NCI-H82 treated with DMSO at 0.1 percent for 48 hours (cell line): ENCODE measurements around the gene TOMM40L.
"Not testable (repeated sequence)": the region's sequence is repeated elsewhere in the genome, so short reads cannot be mapped to it uniquely, and the experiment has no call there.

Experiments
- DNase-seq: peaks from one replicate; lab custom pipeline; 2025; ENCODE audit not compliant: unreplicated experiment; lab: John Stamatoyannopoulos, UW

Gene TOMM40L

GRCh38 chr1:161251579-161251978 lies 25.7 kb downstream of the TOMM40L start:
- no peak for DNase-seq

- not testable (repeated sequence) for DNase-seq
Measured at GRCh38 chr1:161255302-161255701, 29.4 kb downstream of the TOMM40L start.

GRCh38 chr1:161255955-161256520 lies 30.2 kb downstream of the TOMM40L start:
- DNase-seq = not testable (repeated sequence)

GRCh38 chr1:161257109-161257508 lies 31.2 kb downstream of the TOMM40L start:
- not testable (repeated sequence) for DNase-seq

GRCh38 chr1:161258439-161259344 lies 32.8 kb downstream of the TOMM40L start, which contains the start of gene PCP4L1:
Gene PCP4L1, plus strand, starts transcription at chr1:161258745. Its CDS starts 230 bp downstream, at chr1:161258975.
- DNase-seq = peak; percentile 83

- DNase-seq = no peak
Measured at GRCh38 chr1:161259345-161259702, 33.5 kb downstream of the TOMM40L start.

- no peak for DNase-seq
Measured at GRCh38 chr1:161259765-161260164, 33.9 kb downstream of the TOMM40L start.

GRCh38 chr1:161260376-161261260 lies 34.8 kb downstream of the TOMM40L start:
- DNase-seq = peak; percentile 35

- DNase-seq = no peak
Measured at GRCh38 chr1:161261261-161262235, 35.7 kb downstream of the TOMM40L start.

- DNase-seq = no peak
Measured at GRCh38 chr1:161265305-161265704, 39.4 kb downstream of the TOMM40L start.

GRCh38 chr1:161266202-161266601 lies 40.3 kb downstream of the TOMM40L start:
- DNase-seq = no peak

GRCh38 chr1:161266836-161267235 lies 41.0 kb downstream of the TOMM40L start:
- DNase-seq = no peak

- no peak for DNase-seq
Measured at GRCh38 chr1:161267321-161267720, 41.5 kb downstream of the TOMM40L start.

GRCh38 chr1:161273402-161273801 lies 47.5 kb downstream of the TOMM40L start:
- DNase-seq = no peak

GRCh38 chr1:161274874-161275273 lies 49.0 kb downstream of the TOMM40L start:
- peak; percentile 85 for DNase-seq
